HG03565 (cell line): ENCODE measurements around the gene RBBP7.

ENCODE experiments used
- ATAC-seq: cut with Tn5 transposase; IDR thresholded peaks from one replicate; pipeline ENCODE4 v1.9.1; 2021; ENCODE audit warnings: mild to moderate bottlenecking, moderate library complexity; ENCODE audit not compliant: unreplicated experiment

Gene RBBP7

GRCh38 chrX:16870095-16870861, at the start of gene RBBP7:
Gene RBBP7, minus strand, starts transcription at chrX:16870362. Its CDS starts 309 bp downstream, at chrX:16870053.
- peak; percentile 73 for ATAC-seq

DNA sequence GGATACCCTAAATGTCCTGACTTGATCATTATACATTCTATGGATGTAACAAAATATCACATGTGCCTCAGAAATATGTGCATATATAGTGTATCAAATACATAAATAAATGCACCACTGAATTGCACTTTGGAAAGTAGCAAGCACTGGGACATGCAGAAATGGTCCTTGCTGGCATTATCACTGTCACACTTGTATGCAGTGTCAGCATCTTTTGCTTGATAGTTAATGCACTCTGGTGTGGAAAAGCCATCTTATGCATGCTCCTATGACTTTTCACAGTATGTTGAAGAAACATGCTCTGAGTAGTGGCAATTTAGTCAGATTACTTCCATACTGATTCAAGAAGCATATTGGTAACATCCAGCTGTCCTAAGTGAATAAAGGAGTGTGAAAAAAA, 48.8 kb upstream of the RBBP7 start:
- ATAC-seq, result no peak

- ATAC-seq, result no peak
Observed at GRCh38 chrX:16917120-16917519, 47.0 kb upstream of the RBBP7 start.

GRCh38 chrX:16916561-16916960, 46.4 kb upstream of the RBBP7 start:
- no peak for ATAC-seq

GRCh38 chrX:16914058-16914457, 43.9 kb upstream of the RBBP7 start:
- no peak for ATAC-seq

DNA sequence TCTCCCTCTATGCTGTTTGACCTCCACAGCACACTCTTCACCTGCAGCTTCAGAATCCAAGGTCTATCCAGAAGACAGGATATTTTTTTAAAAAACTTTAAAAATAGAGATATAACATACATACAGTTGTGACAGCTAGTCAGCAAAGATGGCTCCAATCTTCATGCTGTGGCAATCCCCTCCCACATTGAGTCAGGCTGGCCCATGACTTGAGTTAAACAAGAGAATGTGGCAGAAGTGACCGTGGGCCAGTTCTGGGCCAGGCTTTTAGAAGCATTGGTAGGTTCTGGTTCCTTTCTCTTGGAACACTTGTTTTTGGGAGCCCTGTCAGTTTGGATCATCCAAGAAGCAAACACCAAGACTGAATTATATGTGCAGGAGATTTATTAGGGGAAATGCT, 40.2 kb upstream of the RBBP7 start:
- ATAC-seq, result no peak

GRCh38 chrX:16903274-16904022, 33.3 kb upstream of the RBBP7 start:
- ATAC-seq, result peak; percentile 65

GRCh38 chrX:16897445-16897844, 27.3 kb upstream of the RBBP7 start:
- no peak for ATAC-seq

DNA sequence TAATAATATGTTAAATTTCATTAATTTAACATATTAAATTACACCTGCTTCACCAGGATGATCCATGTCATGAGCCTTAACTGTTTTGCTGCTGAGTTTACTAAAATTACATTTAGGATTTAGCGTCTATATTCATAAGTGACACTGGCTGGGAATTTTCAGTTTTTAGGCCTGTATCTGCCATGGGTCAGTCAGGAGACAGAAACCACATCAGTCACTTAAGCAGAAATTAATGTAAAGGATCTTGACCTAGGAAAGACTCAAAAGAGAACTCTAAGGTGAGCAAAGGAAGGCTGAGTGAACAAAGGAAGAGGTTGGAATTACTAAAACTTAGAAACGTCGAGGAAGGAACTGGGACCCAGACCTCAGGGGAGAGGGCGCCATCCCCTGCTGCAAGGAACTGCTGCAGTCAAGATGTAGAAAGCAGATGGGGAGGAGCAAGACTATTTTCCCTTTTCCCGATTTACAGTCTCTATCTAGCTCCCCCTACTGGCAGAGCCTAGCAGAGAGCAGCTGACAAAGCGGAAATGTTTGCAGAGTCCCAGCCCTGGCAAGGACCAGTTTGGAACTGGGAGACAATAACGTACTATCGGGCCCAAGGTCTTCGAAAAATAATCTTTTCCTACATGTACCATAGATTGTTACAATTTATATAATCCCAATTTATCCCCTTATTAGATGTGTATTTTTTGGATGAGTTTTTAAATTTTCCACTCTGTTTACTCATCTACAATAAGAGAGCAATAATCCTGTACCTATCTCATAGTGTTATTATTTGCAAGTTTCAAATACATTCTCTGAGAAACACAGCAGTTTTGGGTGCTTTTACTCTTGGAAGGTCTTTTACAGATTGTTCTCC, 22.6 kb upstream of the RBBP7 start:
- no peak for ATAC-seq

DNA sequence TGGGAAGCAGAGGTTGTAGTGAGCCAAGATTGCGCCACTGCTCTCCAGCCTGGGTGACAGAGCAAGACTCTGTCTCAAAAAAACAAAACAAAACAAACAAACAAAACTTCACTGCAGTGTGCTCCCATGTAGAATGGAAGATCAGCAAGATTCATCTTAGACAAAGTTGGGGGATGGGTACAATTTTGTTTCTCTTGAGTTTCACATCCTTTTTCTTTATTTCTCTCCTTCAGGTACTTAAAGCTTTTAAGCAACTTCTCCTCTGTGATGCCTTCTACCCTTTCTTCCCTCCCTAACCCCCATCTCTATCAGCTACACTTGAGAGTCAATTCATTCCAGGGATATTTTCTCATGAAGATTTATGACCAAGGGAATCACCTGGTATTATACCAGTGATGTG, 15.5 kb upstream of the RBBP7 start:
- ATAC-seq, result no peak

DNA sequence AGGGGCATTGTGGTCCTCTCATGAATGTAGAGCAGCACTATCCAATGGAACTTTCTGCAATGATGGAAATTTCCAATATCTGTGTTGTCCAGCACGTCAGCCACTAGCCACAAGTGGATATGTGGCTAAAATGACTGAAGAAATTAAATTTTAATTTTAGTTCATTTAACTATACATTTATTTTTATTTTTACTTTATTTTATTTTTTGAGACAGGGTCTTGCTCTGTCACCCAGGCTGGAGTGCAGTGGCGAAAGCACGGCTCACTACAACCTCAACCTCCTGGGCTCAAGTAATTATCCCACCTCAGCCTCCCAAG, 13.3 kb upstream of the RBBP7 start:
- ATAC-seq, result no peak

DNA sequence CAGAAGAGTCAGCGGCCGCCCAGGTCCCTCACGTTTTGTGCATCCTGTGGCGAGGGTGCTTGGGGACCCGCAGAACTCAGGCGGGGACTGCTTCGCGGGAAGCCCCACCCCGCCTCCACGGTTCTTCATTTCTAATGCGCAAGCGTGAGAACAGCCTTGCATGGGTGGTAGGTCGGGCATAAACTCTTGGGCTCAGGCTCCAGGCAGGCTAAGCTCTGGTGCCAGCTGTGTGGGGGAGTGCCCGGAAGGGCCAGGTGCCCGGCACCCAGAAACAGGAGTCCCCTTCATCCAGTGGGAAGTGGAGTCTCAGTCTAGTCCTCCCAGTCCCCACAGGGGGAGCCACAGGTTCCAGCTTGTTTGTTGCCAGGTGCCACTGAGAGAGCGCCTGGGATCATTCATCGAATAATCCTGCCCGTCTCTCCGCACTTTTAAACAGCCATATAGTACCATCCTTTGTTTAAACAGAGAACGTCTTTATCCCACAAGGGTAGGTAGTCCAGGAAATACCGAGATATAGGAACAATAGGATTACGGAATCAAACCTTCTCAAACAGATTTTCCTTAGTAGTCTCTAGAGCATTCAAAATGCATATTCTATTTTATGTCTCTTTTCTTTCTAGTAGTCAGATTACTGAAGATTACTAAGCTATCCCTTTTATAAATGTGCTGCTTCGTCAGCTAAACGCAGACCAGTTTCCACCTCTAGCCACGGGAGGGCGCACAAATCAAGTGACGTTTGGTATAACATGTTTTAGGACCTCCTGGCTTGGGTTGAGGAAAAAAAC, 12.7 kb upstream of the RBBP7 start:
- ATAC-seq, result no peak

DNA sequence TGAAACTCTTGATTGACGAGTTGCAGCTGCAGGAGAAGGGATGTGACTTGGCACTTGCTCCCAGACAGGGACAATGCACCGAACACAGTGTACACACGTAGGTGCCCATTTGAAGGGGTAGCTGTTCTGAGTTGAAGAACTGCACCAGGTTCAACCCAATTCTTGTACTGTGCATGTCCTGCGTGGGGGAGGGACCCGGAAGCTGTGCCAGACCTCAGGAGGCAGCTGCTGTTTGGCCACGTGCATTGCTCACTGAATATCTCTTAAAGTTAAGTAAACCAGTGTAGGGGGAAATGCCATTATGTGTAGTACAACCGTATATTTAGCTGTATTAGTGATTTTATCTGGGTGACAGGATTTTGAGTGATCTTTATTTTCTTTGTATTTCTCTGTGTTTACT, 12.0 kb upstream of the RBBP7 start:
- no peak for ATAC-seq

DNA sequence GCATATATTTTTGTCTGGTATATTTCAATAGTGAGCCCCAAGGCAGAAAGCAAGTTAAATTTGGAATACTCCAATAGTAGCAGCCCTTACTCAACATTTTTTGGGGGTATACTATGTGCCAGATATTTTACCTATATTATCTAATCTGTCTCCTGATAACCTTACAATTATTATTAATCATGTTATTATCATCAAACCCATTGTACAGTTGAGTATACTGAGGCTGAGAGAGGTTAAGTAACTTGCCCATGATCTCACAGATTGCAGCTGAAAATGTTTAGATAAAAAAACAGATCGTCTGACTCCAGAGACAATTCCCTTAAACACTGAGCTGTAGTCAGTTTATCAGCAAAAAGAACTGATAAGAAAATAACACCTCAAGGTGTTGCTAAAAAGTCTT, 6.5 kb upstream of the RBBP7 start:
- ATAC-seq, result no peak

DNA sequence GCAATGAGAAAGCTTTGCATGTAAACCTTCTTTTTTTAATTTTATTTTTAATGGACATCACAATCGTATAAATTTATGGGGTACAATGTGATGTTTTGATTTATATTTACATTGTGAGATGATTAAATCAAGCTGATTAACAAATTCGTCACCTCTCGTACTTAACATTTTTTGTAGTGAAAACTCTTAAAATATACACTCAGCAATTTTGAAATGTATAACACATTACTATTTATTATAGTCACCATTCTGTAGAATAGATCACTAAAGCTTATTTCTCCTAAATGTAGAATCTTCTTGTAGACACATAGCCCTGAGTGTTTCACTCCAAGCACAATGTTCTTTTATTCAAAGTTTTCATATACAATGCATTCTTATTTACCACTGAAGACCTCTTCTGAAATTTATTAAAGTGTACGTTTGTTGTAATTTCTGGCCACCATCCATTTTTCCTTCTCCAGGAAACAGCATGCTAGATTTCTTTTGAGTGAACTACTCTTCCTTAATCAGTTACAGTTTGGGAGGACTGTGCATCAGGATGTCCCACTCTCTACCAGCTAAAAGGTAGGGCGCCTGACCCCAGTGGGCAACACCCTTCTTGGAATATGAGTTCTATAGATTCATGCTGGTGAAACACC, 4.4 kb upstream of the RBBP7 start:
- ATAC-seq, result no peak

- ATAC-seq, result no peak
Observed at GRCh38 chrX:16873106-16873505, 2.9 kb upstream of the RBBP7 start.

GRCh38 chrX:16870862-16871815, 977 bp upstream of the RBBP7 start:
- no peak for ATAC-seq

DNA sequence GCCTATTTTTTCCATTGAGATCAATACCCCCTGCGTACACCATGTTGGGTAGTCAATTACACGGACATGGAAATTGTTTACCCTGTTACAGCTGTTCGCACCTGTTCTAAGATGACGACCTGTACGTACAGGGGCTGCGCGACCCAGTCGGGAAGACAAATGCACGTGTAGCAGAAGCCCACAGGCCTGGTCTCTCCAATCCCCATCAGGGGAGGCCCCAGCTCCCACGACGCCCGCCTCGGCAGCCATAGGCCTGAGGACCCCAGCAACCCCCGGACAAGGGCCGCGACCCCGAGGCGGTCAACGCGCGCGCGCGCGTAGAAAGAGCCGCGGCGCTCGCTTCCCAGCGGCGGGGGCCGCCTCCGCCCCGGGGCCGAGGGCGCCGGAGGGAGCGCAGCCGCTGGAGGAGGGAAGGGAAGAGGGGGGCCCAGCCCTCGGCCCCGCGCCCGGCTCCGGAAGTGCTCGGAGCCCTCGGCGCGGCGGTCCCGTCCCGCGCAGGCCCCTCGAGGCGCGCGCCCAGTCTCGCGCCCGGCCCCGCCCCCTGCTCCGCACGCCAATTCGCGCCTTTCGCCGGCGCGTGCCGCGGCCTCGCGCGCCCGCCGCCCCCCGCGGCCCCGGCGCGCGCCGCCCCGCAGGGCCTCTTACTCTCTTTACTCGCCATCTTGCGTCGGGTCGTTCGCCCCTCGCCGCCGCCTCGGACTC, 618 bp downstream of the RBBP7 start:
- ATAC-seq, result peak; percentile 26

DNA sequence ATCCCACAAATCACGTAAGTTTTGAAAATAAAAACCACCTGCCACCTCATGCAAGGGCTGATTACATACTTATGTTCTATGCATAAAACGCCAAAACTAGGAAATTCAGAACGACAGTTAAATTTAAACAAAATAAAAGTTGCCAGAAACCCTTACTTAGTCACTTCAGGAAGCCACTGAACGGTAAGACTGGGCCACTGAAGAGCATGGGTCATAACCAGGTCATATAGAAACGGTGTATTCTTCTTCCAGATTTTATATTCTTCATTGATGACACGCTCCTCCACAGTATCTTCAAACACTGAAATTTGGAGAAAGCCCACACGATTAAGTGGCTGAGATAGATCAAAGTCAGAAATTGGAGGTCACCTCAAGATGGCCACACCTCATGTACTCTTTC, 1.2 kb downstream of the RBBP7 start:
- ATAC-seq, result no peak
